ENCODE measurements around the gene DUSP12. TPM values are rescaled to one million over a fixed set of nuclear protein-coding genes. Genes with fewer than 3 reads are reported as not detected.

Gene DUSP12
- total and polyA plus RNA-seq, 2 donors (not counting 3 experiments of a cell fraction or from before 2014, with no cell fraction given): 26.8 to 31.6 TPM

- ChIA-PET POLR2A (no interaction called here), CTCF (no interaction called here)
- no peak overlapping the region for H2AFZ ChIP-seq (ENCODE audit: low read depth, low read length)
- BruUV-seq (replicated peaks): no TSS peak
- intact Hi-C loops (cut with micrococcal nuclease) (no loop called here), dilution Hi-C loops (cut with MboI; ENCODE audit: extremely low pct_ligation_motif_present, low sequenced_read_pairs) (no loop called here)
- no peaks in the 10 kb centered on the region for H3K4me1 ChIP-seq (ENCODE audit: control insufficient read depth, extremely low read depth, insufficient read depth, low read length)
- peaks cover 16 to 19% of the 10 kb centered on the region in 2 experiments for H3K27me3 ChIP-seq (ENCODE audit: control insufficient read depth in 2 of 2, insufficient read depth in 2 of 2, low read length in 2 of 2)
- H3K4me3 ChIP-seq (replicated peaks in 1 of 3; ENCODE audit: insufficient read depth in 1 of 3, low read depth in 1 of 3, low read length in 3 of 3): no peak overlapping the region
- H4K20me1 ChIP-seq (replicated peaks; ENCODE audit: control insufficient read depth, extremely low read depth, insufficient read depth, low read length): no peaks in the 10 kb centered on the region
- no peak for FAIRE-seq
- TF ChIP-seq MAX (IDR thresholded peaks at IDR 0.05; ENCODE audit: insufficient read depth, insufficient read length) (no peak), CTCF (IDR thresholded peaks at IDR 0.05; ENCODE audit: extremely low read depth in 1 of 2, insufficient read depth in 1 of 2, low read depth in 1 of 2, low read length in 2 of 2) (no peak), EZH2 (IDR thresholded peaks at IDR 0.05; ENCODE audit: borderline replicate concordance, low read depth, low read length, severe bottlenecking) (no peak), JUN (IDR thresholded peaks at IDR 0.05; ENCODE audit: borderline replicate concordance, insufficient read depth, insufficient read length, low read depth) (no peak), GATA2 (IDR thresholded peaks at IDR 0.05; ENCODE audit: insufficient read depth, insufficient read length, low read depth, low read length) (no peak), POLR2AphosphoS5 (IDR thresholded peaks at IDR 0.05; ENCODE audit: insufficient read depth, low read depth, low read length) (no peak), FOS (IDR thresholded peaks at IDR 0.05; ENCODE audit: borderline replicate concordance, insufficient read depth, low read length) (no peak), POLR2A (IDR thresholded peaks at IDR 0.05; ENCODE audit: low read depth, low read length) (no peak), MYC (IDR thresholded peaks at IDR 0.05; ENCODE audit: low read depth, low read length) (no peak)
- no peak overlapping the region for H3K4me2 ChIP-seq (ENCODE audit: insufficient read depth, low read length)
- H3K36me3 ChIP-seq (ENCODE audit: control insufficient read depth in 2 of 2, extremely low read depth in 1 of 2, insufficient read depth in 2 of 2, low read length in 2 of 2): no peaks in the 10 kb centered on the region
- no peak for DNase-seq (ENCODE audit: low read depth, low spot score)
- H3K9ac ChIP-seq (replicated peaks; ENCODE audit: extremely low read depth, insufficient read depth, low read length): no peak overlapping the region
- H3K79me2 ChIP-seq (ENCODE audit: control insufficient read depth, insufficient read depth, low read length): no peaks in the 10 kb centered on the region
- H3K9me1 ChIP-seq (replicated peaks; ENCODE audit: control insufficient read depth, extremely low read depth, insufficient read depth, low read length): no peaks in the 10 kb centered on the region
- no peak overlapping the region for H3K27ac ChIP-seq (ENCODE audit: insufficient read depth, low read depth, low read length)
- H3K9me3 ChIP-seq (replicated peaks; ENCODE audit: control insufficient read depth, insufficient read depth, low read length): no peaks in the 10 kb centered on the region
These were observed 30.3 kb upstream of the DUSP12 start for GRCh38 chr1:161719325-161719611.

Measured in endothelial cell of umbilical vein (primary cell).